Endometrial microvascular endothelial cells (primary cell): Measurements from ENCODE around the gene PRR23C. TPM values are rescaled to one million over a fixed set of nuclear protein-coding genes. Genes with fewer than 3 reads are reported as not detected.

Source experiments
- in situ Hi-C: cut with HindIII; loops from 2 replicates; pipeline ENCODE4 v1.10.0; 2017; ENCODE audit warnings: low sequenced_read_pairs, low pct_unique_long_range_greater_than_20kb; ENCODE audit errors: inconsistent ontology term
- total RNA-seq: library from RNA; depleted of rRNA; stranded (reverse); fragments of >200 nt; gene quantifications from one replicate; pipeline ENCODE4 v1.2.3, GENCODE V29; 2015; ENCODE audit errors: inconsistent ontology term

PRR23C gene
- total RNA-seq, 1 donor from 2014 or later: not detected

- in situ Hi-C loops: no loop called here
Measured at GRCh38 chr3:139006051-139006716, 38.5 kb downstream of the PRR23C start, which contains the start of gene PRR23A. Gene PRR23A (minus strand): TSS chr3:139006268. CDS start chr3:139006268, 0 bp downstream.

- in situ Hi-C loops: no loop called here
Measured at GRCh38 chr3:139005356-139005993, 39.2 kb downstream of the PRR23C start.

- in situ Hi-C loops: no loop called here
Measured at GRCh38 chr3:138995706-138996105, 49.0 kb downstream of the PRR23C start.

Other genes with a start within 250 kb of the PRR23C start
- 29.4 TPM for gene PIK3CB, start 210.0 kb downstream of the PRR23C start, total RNA-seq
- gene FOXL2, start 97.8 kb downstream of the PRR23C start, total RNA-seq: not detected
- not detected for gene FOXL2NB, start 97.7 kb downstream of the PRR23C start, total RNA-seq
- not detected for gene PRR23A, start 38.6 kb downstream of the PRR23C start, total RNA-seq
- not detected for gene PRR23B, start 24.0 kb downstream of the PRR23C start, total RNA-seq